IMR-90 (cell line): ENCODE data around the gene SLC44A1. TPM values are rescaled to one million over a fixed set of nuclear protein-coding genes. Genes with fewer than 3 reads are reported as not detected.

ENCODE experiments used
- ELK1 ChIP-seq: fragments of 150-350 bp; IDR thresholded peaks from 2 replicates; pipeline ENCODE4 v1.6.1; 2016; ENCODE audit warnings: low read depth, mild to moderate bottlenecking, low read length, moderate library complexity, borderline replicate concordance
- RAD21 ChIP-seq: IDR thresholded peaks from 2 replicates; pipeline ENCODE4 v1.6.1; 2012; ENCODE audit warnings: low read length, improper control_type of control experiment
- polyA plus RNA-seq, 3 experiments: library from polyadenylated mRNA; depleted of rRNA; stranded (reverse); fragments of >200 nt; gene quantifications; 2 replicates each; pipeline ENCODE4 v1.2.3, GENCODE V29; 2012; ENCODE audit warnings: low replicate concordance in 1 of 3
- total RNA-seq: library from RNA; depleted of rRNA; stranded (reverse); fragments of >200 nt; gene quantifications from 2 replicates; pipeline ENCODE4 v1.2.3, GENCODE V29; 2012

SLC44A1 gene
- total and polyA plus RNA-seq, 2 of the 4 experiments (the other 2 are of a cell fraction) = 5.2 to 21.7 TPM

GRCh38 chr9:105447814-105448812 is 203.7 kb downstream of the SLC44A1 start, which contains the start of gene FSD1L (continued):
- TF ChIP-seq ELK1 = no peak
- no peak for TF ChIP-seq RAD21
